H1 (cell line): ENCODE data around the gene C3orf20. TPM values are rescaled to one million over a fixed set of nuclear protein-coding genes. Genes with fewer than 3 reads are reported as not detected.

Source experiments
- CTCF ChIA-PET: fragments of 300-600 bp; sonication (Branson Sonifier 250); formaldehyde crosslinking; loops from one replicate; lab custom pipeline; 2021; ENCODE audit not compliant: partially characterized antibody; lab: Charles Lee
- POLR2A ChIA-PET: fragments of 300-600 bp; sonication (Branson Sonifier 250); formaldehyde crosslinking; loops from one replicate; lab custom pipeline; 2021; ENCODE audit warnings: inconsistent platforms; ENCODE audit not compliant: partially characterized antibody; lab: Charles Lee
- DNase-seq, 2 experiments: peaks; one replicate each; pipeline versions ENCODE4 v3.0.0 to v3.0.0-alpha.2; 2010 to 2022; ENCODE audit warnings: low spot score in 2 of 2, low read depth in 1 of 2, mixed read lengths in 1 of 2
- FAIRE-seq: peaks from 2 replicates; lab custom pipeline; 2011; peaks lifted over from hg19 to GRCh38; lab: Jason Lieb, UNC
- H2AFZ ChIP-seq: 2 replicates; pipeline ENCODE4 v1.8.1; 2012; ENCODE audit warnings: low read length, inconsistent platforms
- H2AK5ac ChIP-seq: 2 replicates; pipeline ENCODE4 v1.6.1; 2013; ENCODE audit warnings: low read depth, low read length
- H2BK120ac ChIP-seq: replicated peaks from 2 replicates; pipeline ENCODE3; 2013; ENCODE audit warnings: low read depth, low read length, inconsistent platforms
- H2BK12ac ChIP-seq: 2 replicates; pipeline ENCODE4 v1.6.1; 2013; ENCODE audit warnings: low read depth, low read length
- H2BK15ac ChIP-seq: 2 replicates; pipeline ENCODE4 v1.6.1; 2013; ENCODE audit warnings: low read length
- H2BK20ac ChIP-seq: 2 replicates; pipeline ENCODE4 v1.6.1; 2013; ENCODE audit warnings: low read length
- H2BK5ac ChIP-seq: 2 replicates; pipeline ENCODE4 v1.6.1; 2013; ENCODE audit warnings: low read depth, low read length
- H3K14ac ChIP-seq: 2 replicates; pipeline ENCODE4 v1.6.1; 2013; ENCODE audit warnings: inconsistent platforms; ENCODE audit not compliant: insufficient read length
- H3K18ac ChIP-seq: 2 replicates; pipeline ENCODE4 v1.6.1; 2013; ENCODE audit warnings: low read length; ENCODE audit errors: extremely low read depth
- H3K23ac ChIP-seq: 2 replicates; pipeline ENCODE4 v1.6.1; 2013; ENCODE audit warnings: inconsistent platforms; ENCODE audit not compliant: insufficient read length
- H3K23me2 ChIP-seq: 2 replicates; pipeline ENCODE4 v1.6.1; 2013; ENCODE audit warnings: low read depth, low read length
- H3K27ac ChIP-seq: 2 replicates; pipeline ENCODE4 v1.6.1; 2011; ENCODE audit warnings: low read depth, low read length, inconsistent platforms
- H3K27me3 ChIP-seq, 4 experiments: replicated peaks in 1 of 4; 1 replicate in 1 of 4; 2 replicates in 3 of 4; pipeline versions ENCODE4 v1.6.1 to v1.8.1; 2011 to 2013; ENCODE audit warnings: low read length in 3 of 4, mild to moderate bottlenecking in 3 of 4, inconsistent platforms in 2 of 4, mixed read lengths in 2 of 4, moderate library complexity in 1 of 4; ENCODE audit not compliant: control insufficient read depth in 3 of 4, insufficient read depth in 3 of 4; ENCODE audit errors: extremely low read depth in 1 of 4
- H3K36me3 ChIP-seq, 4 experiments: 2 replicates each; pipeline versions ENCODE4 v1.6.1 to v1.8.1; 2011 to 2013; ENCODE audit warnings: mild to moderate bottlenecking in 4 of 4, low read length in 3 of 4, moderate library complexity in 2 of 4, control low read depth in 1 of 4, inconsistent platforms in 1 of 4; ENCODE audit not compliant: insufficient read depth in 4 of 4, control insufficient read depth in 2 of 4
- H3K4ac ChIP-seq: replicated peaks from 2 replicates; pipeline ENCODE3; 2013; ENCODE audit warnings: low read length, low read depth, mixed read lengths, inconsistent platforms; ENCODE audit not compliant: insufficient read length
- H3K4me1 ChIP-seq, 4 experiments: replicated peaks in 1 of 4; 1 replicate in 1 of 4; 2 replicates in 3 of 4; pipeline versions ENCODE4 v1.6.1 to v1.8.1; 2011 to 2013; ENCODE audit warnings: low read length in 3 of 4, inconsistent platforms in 2 of 4, mixed read lengths in 1 of 4; ENCODE audit not compliant: insufficient read depth in 4 of 4, control insufficient read depth in 3 of 4
- H3K4me2 ChIP-seq, 2 experiments: 2 replicates each; pipeline versions ENCODE4 v1.6.1 to v1.8.1; 2011 to 2013; ENCODE audit warnings: low read depth in 2 of 2, low read length in 2 of 2, control low read depth in 1 of 2, inconsistent platforms in 1 of 2, mild to moderate bottlenecking in 1 of 2; ENCODE audit not compliant: insufficient read depth in 1 of 2
- H3K4me3 ChIP-seq, 4 experiments: fragments of 200-600, 300-600 bp in 1 of 4; sonication (generic), shearing (Covaris generic), sonication (Bioruptor Twin) in 1 of 4; 2 replicates each; pipeline versions ENCODE4 v1.5.1 to v1.8.1; 2011 to 2016; ENCODE audit warnings: low read length in 4 of 4, low read depth in 3 of 4, control low read depth in 2 of 4, inconsistent platforms in 2 of 4, mild to moderate bottlenecking in 2 of 4, mixed read lengths in 1 of 4, moderate library complexity in 1 of 4; ENCODE audit not compliant: insufficient read depth in 2 of 4; ENCODE audit errors: extremely low read depth in 1 of 4
- H3K56ac ChIP-seq: replicated peaks from 2 replicates; pipeline ENCODE3; 2013; ENCODE audit warnings: low read depth, mild to moderate bottlenecking, mixed read lengths, low read length, inconsistent platforms; ENCODE audit not compliant: insufficient read length
- H3K79me1 ChIP-seq: 2 replicates; pipeline ENCODE4 v1.6.1; 2013; ENCODE audit warnings: low read depth, low read length, control low read depth
- H3K79me2 ChIP-seq, 2 experiments: 2 replicates each; pipeline versions ENCODE4 v1.6.1 to v1.8.1; 2012 to 2013; ENCODE audit warnings: low read length in 2 of 2, mild to moderate bottlenecking in 2 of 2, inconsistent platforms in 1 of 2; ENCODE audit not compliant: insufficient read depth in 2 of 2, control insufficient read depth in 1 of 2
- H3K9ac ChIP-seq, 4 experiments: replicated peaks in 1 of 4; 1 replicate in 1 of 4; 2 replicates in 3 of 4; pipeline versions ENCODE4 v1.6.1 to v1.8.1; 2011 to 2013; ENCODE audit warnings: low read depth in 3 of 4, low read length in 3 of 4, control low read depth in 2 of 4, mild to moderate bottlenecking in 2 of 4, moderate library complexity in 2 of 4, inconsistent platforms in 1 of 4; ENCODE audit errors: extremely low read depth in 1 of 4
- H3K9me3 ChIP-seq, 2 experiments: 2 replicates each; pipeline versions ENCODE4 v1.6.1 to v1.8.1; 2012 to 2013; ENCODE audit warnings: mild to moderate bottlenecking in 2 of 2, moderate library complexity in 2 of 2, control low read depth in 1 of 2, inconsistent platforms in 1 of 2, low read depth in 1 of 2, low read length in 1 of 2, mixed read lengths in 1 of 2; ENCODE audit not compliant: insufficient read depth in 2 of 2
- H4K20me1 ChIP-seq, 2 experiments: replicated peaks in 1 of 2; 2 replicates each; pipeline versions ENCODE3 to v1.8.1; 2011 to 2013; ENCODE audit warnings: inconsistent platforms in 2 of 2, low read length in 2 of 2, mild to moderate bottlenecking in 1 of 2; ENCODE audit not compliant: insufficient read depth in 2 of 2, control insufficient read depth in 1 of 2
- H4K5ac ChIP-seq: 2 replicates; pipeline ENCODE4 v1.6.1; 2013; ENCODE audit warnings: low read length, low read depth, mixed read lengths, inconsistent platforms; ENCODE audit not compliant: insufficient read length
- H4K8ac ChIP-seq: 2 replicates; pipeline ENCODE4 v1.8.0; 2013; ENCODE audit warnings: mild to moderate bottlenecking, moderate library complexity, low read length, inconsistent platforms; ENCODE audit not compliant: insufficient read depth; ENCODE audit errors: extremely low read depth
- H4K91ac ChIP-seq: replicated peaks from 2 replicates; pipeline ENCODE3; 2013; ENCODE audit warnings: low read length, mixed read lengths, inconsistent platforms; ENCODE audit not compliant: insufficient read length
- FOSL1 ChIP-seq: IDR thresholded peaks from 2 replicates; pipeline ENCODE4 v1.6.1; 2011; ENCODE audit warnings: mild to moderate bottlenecking, low read depth, low read length, moderate library complexity; ENCODE audit not compliant: insufficient read depth
- TEAD4 ChIP-seq: IDR thresholded peaks from 2 replicates; pipeline ENCODE4 v1.6.1; 2012; ENCODE audit warnings: low read depth, low read length, inconsistent platforms, mixed read lengths
- WGBS, 2 experiments: shearing (Covaris generic) in 1 of 2; methylation state at CpG; one replicate each; pipeline versions ENCODE4 v1.1.6 to v1.1.7; 2013 to 2015; ENCODE audit warnings: low lambda C conversion rate in 2 of 2, mixed read lengths in 2 of 2, inconsistent platforms in 1 of 2, low coverage in 1 of 2, missing lambda C conversion rate in 1 of 2; ENCODE audit not compliant: insufficient replicate concordance in 2 of 2, insufficient coverage in 1 of 2, insufficient read length in 1 of 2; ENCODE audit errors: extremely low coverage in 1 of 2, missing lambda C conversion rate in 1 of 2; 5-methylcytosine and 5-hydroxymethylcytosine counted together
- polyA plus RNA-seq, 7 experiments: library from polyadenylated mRNA; depleted of rRNA in 3 of 7; stranded (reverse) in 5 of 7; unstranded in 2 of 7; fragments of >200 nt in 5 of 7; fragments of 200-250 nt in 2 of 7; gene quantifications; 1 replicate in 5 of 7; 2 replicates in 1 of 7; 4 replicates in 1 of 7; pipeline versions ENCODE4 v1.2.1 to v1.2.3, GENCODE V29; 2011 to 2013; ENCODE audit warnings: missing spikeins in 2 of 7, mixed read lengths in 2 of 7
- total RNA-seq: library from RNA; stranded (reverse); fragmentation: NEBNext Ultra II Directional; extraction: Animal tissue kit (Norgen Biotek cat#: 25700); gene quantifications from 2 replicates; pipeline ENCODE4 v1.2.1, GENCODE V29; 2021

C3orf20 gene
- total and polyA plus RNA-seq, 2 of the 8 experiments (the other 6 are each of a cell fraction or from before 2014, with no cell fraction given) = not detected

DNA sequence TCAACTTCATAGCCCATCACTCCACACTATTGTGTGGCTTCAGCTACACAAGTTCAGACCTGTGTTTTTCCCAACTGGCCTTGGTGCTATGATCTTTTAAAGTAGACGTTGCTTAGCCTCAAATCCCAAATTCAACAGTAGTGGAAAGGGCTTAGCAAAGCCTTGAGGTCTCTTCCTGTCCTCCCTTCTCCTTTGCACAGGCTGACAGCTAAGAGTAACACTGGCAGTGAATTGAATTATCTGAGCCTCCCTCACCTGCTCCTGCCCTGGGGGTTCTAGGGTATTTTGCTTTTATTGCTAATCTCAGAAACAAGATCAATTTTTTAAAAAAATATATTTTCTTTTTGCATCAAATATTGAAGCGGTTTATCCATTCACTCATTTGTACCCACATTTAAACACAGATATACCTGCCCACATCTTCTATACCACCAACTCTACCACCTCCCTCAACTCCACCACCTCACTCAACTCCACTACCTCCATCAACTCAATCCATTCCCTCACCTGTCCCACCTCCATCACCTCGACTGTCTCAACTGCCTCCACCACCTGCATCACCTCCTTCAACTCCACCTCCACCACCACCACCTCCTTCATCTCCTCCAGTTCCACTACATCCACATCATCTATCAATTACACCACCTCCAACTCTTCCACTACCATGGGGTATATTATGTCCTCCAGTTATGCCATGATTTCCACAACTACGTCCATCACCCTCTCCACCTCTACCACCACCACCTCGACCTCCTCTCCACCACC, 133.7 kb downstream of the C3orf20 start:
- Histone ChIP-seq H3K36me3 (no peaks in the 10 kb centered on the region), H3K9me3 (no peaks in the 10 kb centered on the region), H2AK5ac (no peak overlapping the region), H2AFZ (no peak overlapping the region), H3K4ac (no peak overlapping the region), H3K56ac (no peak overlapping the region), H3K14ac (no peak overlapping the region), H3K79me1 (no peaks in the 10 kb centered on the region), H3K23me2 (peaks cover 19% of the 10 kb centered on the region; the same call in 1 of the 2 replicates), H3K4me2 (no peak overlapping the region; a peak in 1 of 4 replicates), H3K4me1 (peaks cover 0 to 11% (median 3%) of the 10 kb centered on the region in 4 experiments; a peak in 3 of 7 replicates), H2BK120ac (no peak overlapping the region), H4K91ac (no peak overlapping the region), H2BK15ac (no peak overlapping the region), H2BK12ac (no peak overlapping the region; the same call in 1 of the 2 replicates), H3K23ac (no peak overlapping the region), H3K27me3 (peaks cover 7 to 45% (median 37%) of the 10 kb centered on the region in 4 experiments), H4K20me1 (no peaks in the 10 kb centered on the region), H3K9ac (no peak overlapping the region), H2BK20ac (no peak overlapping the region), H3K4me3 (no peak overlapping the region), H4K8ac (no peak overlapping the region), H3K79me2 (no peaks in the 10 kb centered on the region), H4K5ac (no peak overlapping the region), H3K27ac (no peak overlapping the region), H3K18ac (no peak overlapping the region), H2BK5ac (no peak overlapping the region)
- 88% methylated on average over 5 of the region's 5 CpGs; no CpG with 5 or more reads in 1 of the 2 experiments for WGBS, 2 experiments
- TF ChIP-seq TEAD4 (no peak), FOSL1 (no peak)
- FAIRE-seq (no peak), DNase-seq (no peak)
- ChIA-PET CTCF (interaction anchor here (1.1 to 1.2 kb wide), 2 partner anchors 16 to 55 kb away, joined by 3 to 4 read pairs; no protein-coding TSS in a partner anchor), POLR2A (interaction anchor here (0.9 kb wide), 1 partner anchor 17 kb away, joined by 3 read pairs; no protein-coding TSS in a partner anchor)
